ENCODE data around the gene HNRNPR.
A peak's percentile ranks its signal among the peaks of the same experiment; 100 is the strongest.

Gene HNRNPR

DNA sequence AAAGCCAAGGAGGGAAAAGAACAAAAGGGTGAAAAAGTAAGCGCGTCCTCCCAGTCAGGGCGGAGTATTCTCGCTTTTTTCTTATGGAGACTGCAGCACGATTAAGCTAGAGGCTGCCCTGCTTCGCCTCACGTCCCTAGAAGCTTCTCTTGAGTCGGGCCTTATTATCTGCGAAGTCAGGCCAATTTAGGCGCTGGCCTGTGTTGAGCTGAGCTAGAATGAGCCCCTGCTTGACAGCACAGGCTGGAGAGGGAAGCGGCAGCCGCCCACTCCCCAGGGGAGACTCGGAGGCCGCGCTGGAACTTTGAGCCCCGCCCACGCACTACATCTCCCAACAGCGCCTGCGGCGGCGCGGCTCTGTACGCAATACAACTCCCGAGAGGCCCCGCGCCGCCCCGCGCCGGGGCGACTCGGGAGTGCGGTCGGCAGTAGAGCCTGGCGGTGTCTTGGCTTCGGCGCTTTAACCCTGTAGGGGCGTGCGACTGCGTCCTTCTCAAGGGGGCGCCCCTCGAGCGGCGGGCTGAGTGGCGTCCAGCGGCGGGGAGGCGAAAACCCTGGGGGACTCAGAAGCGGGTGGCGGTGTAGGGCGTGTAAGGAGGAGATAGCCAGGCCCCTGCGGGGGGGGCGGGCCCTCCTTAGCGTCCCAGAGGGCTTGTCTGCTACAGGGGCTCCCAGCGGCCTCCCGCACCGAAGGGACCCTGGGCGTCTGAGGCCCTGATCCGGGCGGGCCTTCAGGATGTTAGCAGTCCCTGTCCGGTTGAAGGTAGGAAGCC, 24.7 kb upstream of the HNRNPR start:
- DNase-seq (ENCODE audit: low read depth) = peak; percentile 77

DNA sequence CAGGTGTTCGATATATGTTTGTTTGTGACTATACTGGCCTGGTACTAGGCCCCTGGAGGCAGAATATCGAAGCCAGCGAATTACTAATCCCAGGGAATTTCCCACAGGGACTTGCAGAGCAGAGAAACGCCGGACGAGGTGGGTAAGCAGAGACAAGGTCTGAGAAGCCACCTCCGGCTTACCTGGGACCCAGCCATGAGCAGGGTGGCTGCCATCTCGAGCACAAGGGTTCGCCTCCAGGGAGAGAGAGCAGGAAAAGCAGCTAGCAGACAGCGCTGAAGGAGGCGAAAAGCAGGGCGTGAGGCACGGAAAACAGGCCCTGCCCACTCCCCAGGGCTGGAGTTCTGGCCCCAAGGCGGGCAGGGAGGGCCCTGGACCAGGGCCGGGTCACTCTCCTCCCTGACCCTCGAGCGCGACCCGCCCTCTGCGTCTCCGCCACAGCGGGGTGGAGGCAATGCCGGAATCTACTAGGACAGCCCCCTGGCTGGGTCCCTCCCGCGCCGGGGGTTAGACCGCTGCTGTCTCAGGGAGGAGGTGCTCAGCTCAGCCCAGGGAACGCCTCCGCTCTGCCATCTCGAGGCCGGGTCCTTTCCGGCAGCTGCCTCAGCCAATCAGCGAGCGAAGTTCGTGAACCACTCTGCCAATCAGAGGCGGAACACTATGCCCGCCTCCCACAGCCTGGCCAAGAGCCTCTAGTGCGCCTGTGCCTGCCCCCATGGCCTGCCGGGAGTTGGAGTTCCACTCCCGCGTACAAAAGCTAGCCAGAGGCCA, 23.9 kb upstream of the HNRNPR start:
- peak; percentile 96 for DNase-seq (ENCODE audit: low read depth)

DNA sequence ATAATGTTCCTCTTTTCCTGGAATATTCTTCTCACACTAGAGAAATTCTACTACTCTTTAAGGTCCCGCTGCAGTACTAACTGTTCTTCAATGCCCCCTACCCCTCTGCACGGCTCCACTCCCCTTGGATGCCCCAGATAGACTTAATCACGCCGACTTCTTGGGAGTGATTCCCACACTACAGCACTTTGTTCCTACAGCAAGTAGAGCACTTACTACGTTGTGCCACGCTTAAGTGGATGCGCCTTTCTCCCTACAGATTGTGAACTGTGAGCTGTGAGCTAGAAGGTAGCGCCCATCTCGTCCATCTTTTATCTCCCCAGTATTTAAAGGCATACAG, 23.3 kb upstream of the HNRNPR start:
- no peak for DNase-seq (ENCODE audit: low read depth)

DNA sequence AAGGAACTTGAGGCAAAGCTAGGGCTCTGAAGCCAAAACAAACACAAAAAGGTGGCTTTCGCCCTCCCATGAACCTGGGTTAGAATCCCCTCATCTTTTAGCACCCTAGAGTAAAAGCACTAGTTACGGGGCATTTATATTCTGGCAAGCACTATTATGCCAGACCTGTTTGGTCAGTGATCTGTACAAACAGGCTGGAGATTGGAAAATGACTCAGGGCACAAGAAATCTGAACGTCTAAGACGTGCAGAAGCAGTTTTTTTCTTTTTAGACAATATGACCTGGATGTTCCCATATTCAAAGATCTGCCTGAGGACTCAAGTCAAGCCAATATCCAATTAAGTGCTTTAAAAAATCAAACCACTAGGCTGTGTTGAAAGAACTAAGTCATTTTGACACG, 22.5 kb upstream of the HNRNPR start:
- DNase-seq (ENCODE audit: low read depth) = no peak

DNA sequence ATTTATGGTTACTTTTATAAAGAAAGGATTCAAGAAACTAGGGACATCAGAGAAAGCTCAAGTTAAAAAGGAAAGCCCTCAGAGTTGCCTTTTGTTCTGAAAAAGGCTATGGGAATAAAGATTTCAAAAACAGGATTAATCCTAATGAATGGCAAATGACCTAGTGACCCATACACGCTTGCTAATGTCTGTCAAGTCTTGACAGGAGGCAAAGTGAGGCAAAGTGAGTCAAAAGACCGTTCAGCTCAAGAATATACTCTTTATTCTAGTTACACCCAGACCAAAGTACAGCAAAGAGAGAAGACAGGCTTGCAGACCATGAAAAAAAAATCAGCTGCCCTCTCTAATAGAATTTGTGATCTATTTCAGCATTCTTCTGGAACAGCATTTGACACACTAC, 22.1 kb upstream of the HNRNPR start:
- no peak for DNase-seq (ENCODE audit: low read depth)

DNA sequence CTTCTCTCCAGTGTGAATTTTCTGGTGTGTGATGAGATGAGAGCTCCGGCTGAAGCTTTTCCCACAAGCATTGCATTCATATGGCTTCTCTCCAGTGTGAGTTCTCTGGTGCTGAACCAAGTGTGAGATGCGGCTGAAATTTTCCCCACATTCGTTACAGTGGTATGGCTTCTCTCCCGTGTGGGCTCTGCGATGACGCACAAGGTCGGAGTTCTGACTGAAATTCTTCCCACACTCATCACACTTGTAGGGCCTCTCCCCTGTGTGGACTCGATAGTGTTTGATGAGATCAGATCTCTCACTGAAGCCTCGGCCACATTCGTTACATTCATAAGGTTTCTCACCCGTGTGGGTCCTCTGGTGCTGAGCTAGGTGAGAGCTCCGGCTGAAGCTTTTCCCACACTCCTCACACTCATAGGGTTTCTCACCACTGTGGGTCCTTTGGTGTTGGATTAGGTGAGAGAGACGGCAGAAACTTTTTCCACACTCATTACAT, 18.2 kb upstream of the HNRNPR start:
- DNase-seq (ENCODE audit: low read depth) = no peak

DNA sequence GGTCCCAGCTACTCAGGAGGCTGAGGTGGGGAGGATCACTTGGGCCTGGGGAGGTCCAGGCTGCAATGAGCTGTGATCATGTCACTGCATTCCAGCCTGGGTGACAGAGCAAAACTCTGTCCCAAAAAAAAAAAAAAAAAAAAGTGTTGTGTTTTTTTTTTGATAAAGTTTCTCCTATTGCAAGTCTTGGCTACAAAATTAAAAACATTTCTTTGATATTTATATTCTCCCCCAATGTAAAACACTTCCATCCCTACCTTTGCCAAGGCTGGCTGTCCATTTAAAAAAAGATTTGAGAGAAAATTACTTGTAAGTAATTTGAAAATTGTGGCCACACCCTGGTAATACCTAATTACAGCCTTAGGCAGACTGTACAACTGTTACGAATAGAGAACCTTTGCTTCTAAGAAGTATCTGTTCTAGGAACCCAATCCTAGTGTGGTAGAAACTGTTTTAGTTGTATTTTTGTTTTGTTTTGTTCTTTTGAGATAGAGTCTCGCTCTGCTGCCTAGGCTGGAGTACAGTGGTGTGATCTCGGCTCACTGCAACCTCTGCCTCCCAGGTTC, 14.3 kb upstream of the HNRNPR start:
- no peak for DNase-seq (ENCODE audit: low read depth)

DNA sequence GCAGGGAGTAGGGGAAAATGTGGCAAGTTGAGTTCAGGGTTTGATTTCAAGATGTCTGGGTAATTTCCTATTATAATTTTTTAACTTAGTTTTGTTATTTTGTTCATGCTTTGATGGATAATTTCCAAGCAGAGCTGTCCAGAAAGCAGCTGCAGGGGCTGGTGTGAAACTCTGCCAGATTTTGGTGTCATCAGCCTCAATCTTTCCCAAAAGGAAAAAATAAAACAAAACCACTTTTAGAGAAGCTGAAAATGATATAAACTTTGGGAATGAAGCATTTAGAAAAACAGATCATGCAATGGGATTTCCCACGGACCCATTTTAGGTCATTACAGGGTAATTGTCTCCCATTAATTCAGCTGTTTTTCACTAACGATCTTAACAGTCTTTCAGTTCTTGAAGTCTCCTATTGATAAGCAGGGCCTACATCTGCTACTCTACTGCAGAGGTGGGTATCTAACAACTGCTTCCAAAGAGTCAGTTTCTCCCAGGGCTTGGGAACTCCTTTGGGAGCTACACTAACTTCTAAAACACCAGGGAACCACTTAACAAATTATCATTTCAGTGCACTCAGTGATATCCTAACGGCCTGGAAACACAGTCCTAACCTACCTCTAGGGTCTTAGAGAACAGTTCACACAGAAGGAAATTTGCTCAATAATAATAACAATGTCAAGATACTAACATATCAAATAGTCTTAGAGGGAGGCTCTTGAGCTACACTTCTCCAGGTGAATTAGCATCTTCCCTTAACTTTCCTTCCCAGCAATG, 13.2 kb upstream of the HNRNPR start:
- DNase-seq (ENCODE audit: low read depth) = no peak

DNA sequence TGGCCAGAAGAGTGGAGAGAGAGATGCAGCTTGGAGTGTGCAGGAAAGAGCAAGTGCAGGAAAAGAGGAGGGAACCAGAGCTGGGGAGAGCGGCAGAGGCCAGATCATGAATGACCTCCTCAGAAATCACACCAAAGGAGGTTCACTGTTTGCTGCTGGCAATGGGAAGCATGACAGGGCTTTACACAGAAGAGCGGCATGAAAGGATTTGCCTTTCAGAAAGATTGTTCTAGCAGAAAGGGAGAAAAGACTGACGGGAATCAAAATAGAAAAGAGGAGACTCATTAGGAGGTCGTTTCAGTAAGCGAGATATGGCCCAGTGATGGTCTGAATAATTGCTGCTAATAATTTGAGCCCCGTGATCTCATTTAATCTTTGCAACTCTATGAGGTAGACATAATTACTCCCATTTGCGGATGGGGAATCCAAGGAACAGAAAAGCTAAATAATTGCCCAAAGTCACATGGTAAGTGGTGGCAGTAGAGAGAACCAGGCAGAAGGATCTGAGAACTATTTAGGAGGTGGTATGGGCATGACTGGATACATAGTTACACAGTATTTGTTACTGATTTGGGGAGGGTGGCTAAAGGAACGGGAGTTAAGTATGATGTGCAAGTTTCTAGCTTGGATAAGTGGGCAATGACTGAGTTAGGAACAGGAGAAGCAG, 12.5 kb upstream of the HNRNPR start:
- no peak for DNase-seq (ENCODE audit: low read depth)

DNA sequence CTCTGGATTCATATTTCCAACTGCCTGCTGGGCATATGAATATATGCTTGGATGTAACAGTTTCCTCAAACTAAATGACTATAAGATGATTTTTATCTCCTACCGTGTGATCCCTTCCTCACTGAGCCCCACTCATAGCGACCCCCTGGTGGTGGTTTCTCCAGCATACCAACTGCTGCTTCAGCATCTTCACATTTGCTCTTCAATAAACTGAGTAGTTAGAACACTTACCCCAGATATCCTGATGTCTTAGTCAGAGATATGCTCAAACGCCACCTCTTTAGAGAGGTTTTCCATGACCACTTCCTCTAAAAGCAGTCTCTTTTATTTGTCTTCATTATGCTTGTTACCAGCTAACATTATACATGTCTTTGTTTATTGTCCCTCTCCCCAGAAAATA, 10.2 kb upstream of the HNRNPR start:
- DNase-seq (ENCODE audit: low read depth) = no peak

DNA sequence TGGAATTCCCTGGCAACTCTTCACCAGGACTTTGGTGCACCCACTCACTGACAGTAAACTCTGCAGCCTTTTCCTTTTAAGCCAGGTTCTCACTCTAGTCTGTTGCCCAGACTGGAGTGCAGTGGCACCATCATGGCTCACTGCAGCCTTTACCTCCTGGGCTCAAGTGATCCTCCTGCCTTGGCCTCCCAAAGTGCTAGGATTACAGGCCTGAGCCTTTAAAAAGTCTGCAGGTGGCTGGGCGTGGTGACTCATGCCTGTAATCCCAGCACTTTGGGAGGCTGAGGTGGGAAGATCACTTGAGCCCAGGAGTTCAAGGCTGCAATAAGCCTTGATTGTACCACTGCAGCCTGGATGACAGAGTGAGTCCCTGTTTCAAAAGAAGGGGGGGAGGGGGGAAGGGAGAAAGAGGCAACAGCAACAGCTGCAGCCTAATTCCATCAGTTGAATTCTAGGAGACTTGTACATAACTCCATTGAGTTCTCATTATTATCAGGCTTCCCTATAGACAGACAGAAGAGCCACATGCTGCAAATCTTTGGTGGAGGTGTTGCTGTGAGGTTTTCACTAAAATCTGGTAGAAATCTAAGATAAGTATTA, 8.1 kb upstream of the HNRNPR start:
- DNase-seq (ENCODE audit: low read depth) = no peak

DNA sequence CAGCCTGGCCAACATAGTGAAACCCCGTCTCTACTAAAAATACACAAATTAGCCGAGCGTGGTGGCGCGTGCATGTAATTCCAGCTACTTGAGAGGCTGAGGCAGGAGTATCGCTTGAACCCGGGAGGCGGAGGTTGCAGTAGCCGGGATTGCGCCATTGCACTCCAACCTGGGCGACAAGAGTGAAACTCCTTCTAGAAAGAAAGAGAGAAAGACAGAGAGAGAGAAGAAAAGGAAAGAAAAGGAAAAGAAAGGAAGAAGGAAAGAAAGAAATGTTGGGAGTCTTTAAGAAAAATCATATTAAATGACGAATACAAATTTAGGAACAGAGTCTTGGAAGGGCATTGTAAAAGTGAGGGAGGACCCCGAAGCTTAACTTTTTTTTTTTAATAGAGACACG, 1.8 kb upstream of the HNRNPR start:
- DNase-seq (ENCODE audit: low read depth) = no peak

DNA sequence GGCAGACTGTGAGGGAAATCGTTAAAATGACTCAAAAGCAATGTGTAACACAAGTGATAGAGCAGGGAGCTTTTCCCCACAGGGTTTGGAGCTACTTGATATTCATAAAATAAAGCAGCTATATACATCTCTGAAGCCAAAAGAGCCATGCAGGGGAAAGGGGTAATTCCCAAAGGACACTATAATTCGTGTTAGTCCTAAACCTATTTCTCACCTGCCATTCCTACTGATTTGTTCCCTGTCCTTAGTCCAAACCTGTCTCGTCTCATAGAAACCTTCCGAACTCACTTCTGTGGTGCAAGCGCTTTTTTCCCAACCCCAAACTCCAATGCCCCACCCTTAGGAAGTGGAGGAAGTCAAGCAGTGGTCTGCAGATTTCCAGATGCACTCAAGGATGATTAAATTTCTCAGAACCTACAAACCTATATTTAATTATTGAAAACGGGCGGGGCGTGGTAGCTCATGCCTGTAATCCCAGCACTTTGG, 946 bp upstream of the HNRNPR start:
- DNase-seq (ENCODE audit: low read depth) = no peak

DNA sequence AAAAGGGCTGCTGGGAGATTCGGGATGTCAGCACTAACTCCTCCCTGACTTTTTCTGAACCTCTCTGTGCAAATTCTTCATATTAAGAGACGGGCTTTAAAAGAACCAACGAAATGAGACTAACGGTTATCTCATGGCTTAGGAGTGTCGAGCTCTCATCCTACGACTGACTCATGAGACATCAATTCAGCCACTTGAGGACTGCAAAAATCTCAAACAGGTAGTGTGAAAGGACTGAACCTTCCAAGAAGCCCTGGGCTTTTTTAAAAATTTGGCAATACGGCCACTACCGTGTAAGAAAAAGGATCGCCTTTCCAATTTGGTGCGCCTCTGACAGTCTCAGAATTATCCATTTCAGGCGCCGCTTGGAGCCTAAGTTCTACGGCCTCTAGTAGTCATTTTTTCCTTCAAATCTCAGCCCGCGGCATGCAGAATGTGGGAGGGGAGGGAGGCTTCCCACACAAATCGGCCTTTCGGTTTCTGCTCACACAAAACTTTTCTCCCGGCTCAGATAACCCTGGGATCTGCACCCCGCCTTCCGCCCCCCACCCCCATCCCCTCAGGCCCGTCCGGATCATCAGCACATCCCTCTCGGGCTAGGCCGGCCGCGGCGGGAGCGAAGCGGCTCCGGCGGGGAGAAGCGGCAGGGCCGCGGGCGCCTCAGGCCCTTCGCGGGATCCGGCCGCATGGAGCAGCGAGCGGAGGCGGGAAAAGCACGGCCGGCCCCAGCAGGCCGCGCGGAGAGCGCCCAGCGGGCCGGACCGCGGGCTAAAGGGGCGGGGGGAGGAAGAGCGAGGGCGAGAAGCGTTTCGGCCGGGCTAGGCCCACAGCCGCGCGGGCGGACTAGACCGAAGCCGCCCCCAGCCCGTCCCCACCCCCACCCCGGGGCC, 618 bp downstream of the HNRNPR start:
- DNase-seq (ENCODE audit: low read depth) = no peak

DNA sequence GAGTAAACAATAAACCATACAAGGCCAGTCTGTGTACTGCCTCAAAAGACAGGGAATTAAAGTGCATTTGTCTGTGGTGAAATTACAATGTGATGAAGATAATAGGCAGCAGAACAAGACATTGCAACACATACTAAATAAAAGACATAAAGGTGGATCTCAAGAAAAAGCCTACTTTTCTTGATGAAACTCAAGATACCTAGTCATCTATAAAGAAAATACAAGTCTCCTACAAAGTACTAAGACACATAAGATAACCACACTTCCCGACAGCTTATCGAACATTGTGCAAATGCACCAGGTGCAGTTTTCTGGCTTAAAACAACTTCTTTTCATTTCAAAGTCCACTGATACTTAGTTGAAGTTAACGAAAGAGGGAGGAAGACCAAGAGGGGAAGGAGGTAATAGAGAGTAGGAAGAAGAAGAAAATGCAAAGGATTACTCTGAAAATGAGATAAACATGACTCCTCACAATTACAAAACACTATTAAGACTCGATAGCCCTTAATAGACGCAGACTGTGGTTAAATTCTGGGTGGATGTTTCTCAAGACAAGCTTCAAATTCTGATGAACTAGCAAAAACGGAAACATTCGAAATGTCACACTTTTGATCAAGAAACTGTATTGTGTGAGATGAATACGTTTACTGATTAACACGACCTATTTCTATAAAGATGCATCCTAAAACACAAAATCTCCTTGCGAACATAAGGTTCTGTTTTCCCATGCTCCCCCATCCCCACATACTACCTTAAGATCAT, 2.0 kb downstream of the HNRNPR start:
- no peak for DNase-seq (ENCODE audit: low read depth)

DNA sequence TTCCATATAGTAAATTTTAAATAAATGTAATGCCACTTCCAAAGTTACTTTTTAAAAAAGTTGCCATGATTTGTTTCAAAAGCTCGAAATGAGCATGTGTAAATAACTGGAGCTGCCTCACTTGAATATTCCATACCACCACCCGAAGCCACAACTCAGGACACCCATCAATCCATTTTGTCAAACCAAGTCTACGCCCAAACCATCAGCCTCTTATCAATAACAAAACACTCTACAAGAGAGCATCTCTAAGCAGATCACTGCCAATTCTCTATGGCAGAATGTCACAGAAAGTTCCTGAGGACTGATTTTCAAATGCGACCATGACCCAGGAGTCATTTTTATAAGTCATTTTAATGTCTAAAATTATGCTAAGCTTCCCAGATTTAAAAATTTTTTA, 4.5 kb downstream of the HNRNPR start:
- DNase-seq (ENCODE audit: low read depth) = no peak

DNA sequence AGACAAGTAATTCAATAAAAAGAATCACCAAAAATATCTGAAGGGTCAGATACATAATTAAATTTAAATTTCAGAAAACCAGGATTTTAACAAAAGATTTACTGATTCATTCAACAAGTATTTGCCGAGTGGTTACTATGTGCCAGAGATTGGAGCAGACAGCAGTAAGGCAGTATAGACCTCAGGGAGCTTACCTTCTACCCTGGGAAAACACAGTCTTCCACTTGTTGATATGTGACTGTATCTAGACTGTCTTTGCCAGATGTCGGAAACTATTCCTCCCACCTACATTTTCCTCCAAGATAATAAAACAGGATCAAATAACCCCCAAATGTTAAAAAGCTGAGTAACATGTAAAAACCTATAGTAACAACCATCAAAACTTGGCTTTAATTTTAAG, 6.2 kb downstream of the HNRNPR start:
- no peak for DNase-seq (ENCODE audit: low read depth)

DNA sequence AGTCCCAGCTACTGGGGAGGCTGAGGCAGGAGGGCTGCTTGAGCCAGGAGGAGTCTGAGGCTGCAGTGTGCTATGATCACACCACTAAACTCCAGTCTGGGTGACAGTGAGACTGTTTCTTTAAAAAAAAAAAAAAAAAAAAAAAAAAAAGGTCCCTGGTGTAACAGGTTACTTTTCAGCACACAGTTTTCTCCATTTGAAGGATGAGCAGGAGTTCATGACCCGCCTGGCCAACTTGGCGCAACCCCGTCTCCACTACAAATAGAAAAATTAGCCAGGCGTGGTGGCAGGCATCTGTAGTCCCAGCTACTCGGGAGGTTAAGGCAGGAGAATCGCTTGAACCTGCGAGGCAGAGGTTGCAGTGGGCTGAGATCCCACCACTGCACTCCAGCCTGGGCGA, 12.4 kb downstream of the HNRNPR start:
- no peak for DNase-seq (ENCODE audit: low read depth)

DNA sequence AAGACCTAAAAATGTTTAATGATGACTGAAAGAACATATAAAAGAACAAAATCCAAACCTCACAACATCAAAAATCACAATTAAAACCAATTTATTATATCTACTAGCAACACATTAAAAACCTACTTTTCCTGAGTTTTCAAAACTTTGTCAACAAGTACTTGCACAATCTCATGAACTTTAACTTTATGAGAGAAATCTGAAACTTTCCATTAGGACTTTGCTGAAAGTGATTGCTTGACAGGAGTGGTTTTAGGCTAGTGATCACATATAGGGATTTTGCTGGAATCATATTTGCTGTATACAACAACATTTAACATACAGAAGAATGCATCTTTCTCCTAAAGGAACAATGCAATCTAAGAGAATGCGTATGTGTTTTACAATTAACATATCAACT, 13.2 kb downstream of the HNRNPR start:
- DNase-seq (ENCODE audit: low read depth) = no peak

DNA sequence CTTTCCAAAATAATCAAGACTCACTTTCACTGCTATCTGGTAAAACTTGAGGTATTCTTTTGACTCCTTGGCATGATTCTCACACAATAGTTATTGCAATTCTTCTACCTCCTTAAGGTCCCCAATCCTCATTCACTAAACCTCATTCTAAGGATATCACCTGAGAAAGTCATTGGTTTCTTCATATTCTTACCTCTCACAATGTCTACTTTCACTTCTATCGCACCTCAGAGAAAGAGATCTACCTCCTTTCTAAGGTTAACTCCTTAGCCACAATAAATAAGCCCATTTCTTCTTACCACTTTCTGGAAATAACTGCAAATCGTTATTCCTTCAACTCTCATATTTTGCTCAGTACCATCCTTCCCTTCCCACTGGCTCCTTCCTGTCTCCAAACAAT, 18.7 kb downstream of the HNRNPR start:
- no peak for DNase-seq (ENCODE audit: low read depth)

Measured in stimulated activated CD8-positive, alpha-beta memory T cell treated with anti-CD3 and anti-CD28 coated beads, Interleukin-12 subunit alpha, Interleukin-12 subunit beta, amount 100 ng/mL, for 1 hour (primary cell).